ENCODE data around the gene EIF1AX.

EIF1AX gene

GRCh38 chrX:20132666-20133065 lies 9.0 kb downstream of the EIF1AX start:
- H3F3A ChIP-seq (ENCODE audit: control insufficient read depth, insufficient read depth) = peaks cover 19% of the 10 kb centered on the region
- no peak overlapping the region for H3K4me2 ChIP-seq (ENCODE audit: low read length)

GRCh38 chrX:20130357-20130756 lies 11.3 kb downstream of the EIF1AX start:
- H3K36me3 ChIP-seq (ENCODE audit: control insufficient read depth, low read length) = peaks cover 55% of the 10 kb centered on the region
- no peak overlapping the region for H3K4me3 ChIP-seq (ENCODE audit: low read length)
- no peaks in the 10 kb centered on the region for H4K20me1 ChIP-seq (ENCODE audit: control insufficient read depth, insufficient read depth, low read depth, low read length)
- no peak overlapping the region for H3K27ac ChIP-seq (ENCODE audit: low read depth, low read length)
- H3K4me2 ChIP-seq (ENCODE audit: low read length) = no peak overlapping the region
- peaks cover 2% of the 10 kb centered on the region for H3K79me2 ChIP-seq (ENCODE audit: control insufficient read depth, low read length)
- no peaks in the 10 kb centered on the region for H3K27me3 ChIP-seq (ENCODE audit: control insufficient read depth, low read length)
- peaks cover 19% of the 10 kb centered on the region for H3F3A ChIP-seq (ENCODE audit: control insufficient read depth, insufficient read depth)
- H3K9me2 ChIP-seq (replicated peaks; ENCODE audit: control insufficient read depth, low read length) = no peaks in the 10 kb centered on the region
- no peaks in the 10 kb centered on the region for H3K4me1 ChIP-seq (ENCODE audit: control insufficient read depth, low read length)
- TF ChIP-seq EZH2phosphoT487 (IDR thresholded peaks at IDR 0.05; ENCODE audit: borderline replicate concordance, low read length) (no peak), CTCF (IDR thresholded peaks at IDR 0.05; ENCODE audit: low read depth, low read length, poor library complexity, severe bottlenecking) (no peak)
- H3K9me3 ChIP-seq (ENCODE audit: control insufficient read depth, insufficient read depth, low read length) = no peaks in the 10 kb centered on the region

More at GRCh38 chrX:20132666-20133065, 9.0 kb downstream of the EIF1AX start:
- Histone ChIP-seq H3K27me3 (ENCODE audit: control insufficient read depth, low read length) (no peaks in the 10 kb centered on the region), H3K79me2 (ENCODE audit: control insufficient read depth, low read length) (peaks cover 24% of the 10 kb centered on the region), H3K27ac (ENCODE audit: low read depth, low read length) (no peak overlapping the region), H3K4me1 (ENCODE audit: control insufficient read depth, low read length) (no peaks in the 10 kb centered on the region), H3K36me3 (ENCODE audit: control insufficient read depth, low read length) (peaks cover 76% of the 10 kb centered on the region), H3K9me3 (ENCODE audit: control insufficient read depth, insufficient read depth, low read length) (no peaks in the 10 kb centered on the region), H3K9me2 (replicated peaks; ENCODE audit: control insufficient read depth, low read length) (no peaks in the 10 kb centered on the region), H3K4me3 (ENCODE audit: low read length) (no peak overlapping the region), H4K20me1 (ENCODE audit: control insufficient read depth, insufficient read depth, low read depth, low read length) (no peaks in the 10 kb centered on the region)
- TF ChIP-seq CTCF (IDR thresholded peaks at IDR 0.05; ENCODE audit: low read depth, low read length, poor library complexity, severe bottlenecking) (no peak), EZH2phosphoT487 (IDR thresholded peaks at IDR 0.05; ENCODE audit: borderline replicate concordance, low read length) (no peak)

GRCh38 chrX:20129547-20129946 lies 12.1 kb downstream of the EIF1AX start:
- H3K4me1 ChIP-seq (ENCODE audit: control insufficient read depth, low read length) = no peaks in the 10 kb centered on the region
- H3K79me2 ChIP-seq (ENCODE audit: control insufficient read depth, low read length) = no peaks in the 10 kb centered on the region
- H4K20me1 ChIP-seq (ENCODE audit: control insufficient read depth, insufficient read depth, low read depth, low read length) = no peaks in the 10 kb centered on the region
- H3K27ac ChIP-seq (ENCODE audit: low read depth, low read length) = no peak overlapping the region
- H3F3A ChIP-seq (ENCODE audit: control insufficient read depth, insufficient read depth) = peaks cover 22% of the 10 kb centered on the region
- H3K9me3 ChIP-seq (ENCODE audit: control insufficient read depth, insufficient read depth, low read length) = no peaks in the 10 kb centered on the region
- H3K9me2 ChIP-seq (replicated peaks; ENCODE audit: control insufficient read depth, low read length) = no peaks in the 10 kb centered on the region
- no peaks in the 10 kb centered on the region for H3K27me3 ChIP-seq (ENCODE audit: control insufficient read depth, low read length)
- no peak overlapping the region for H3K4me3 ChIP-seq (ENCODE audit: low read length)
- TF ChIP-seq EZH2phosphoT487 (IDR thresholded peaks at IDR 0.05; ENCODE audit: borderline replicate concordance, low read length) (no peak), CTCF (IDR thresholded peaks at IDR 0.05; ENCODE audit: low read depth, low read length, poor library complexity, severe bottlenecking) (no peak)
- no peak overlapping the region for H3K4me2 ChIP-seq (ENCODE audit: low read length)
- peaks cover 50% of the 10 kb centered on the region for H3K36me3 ChIP-seq (ENCODE audit: control insufficient read depth, low read length)
